CD4-positive, alpha-beta T cell treated with Interleukin-4 for 4 hours (primary cell): Measurements from ENCODE around the gene PARVG.

ENCODE experiments used
- DNase-seq: peaks from one replicate; pipeline ENCODE4 v3.0.0-alpha.2; 2020

The PARVG gene

DNA sequence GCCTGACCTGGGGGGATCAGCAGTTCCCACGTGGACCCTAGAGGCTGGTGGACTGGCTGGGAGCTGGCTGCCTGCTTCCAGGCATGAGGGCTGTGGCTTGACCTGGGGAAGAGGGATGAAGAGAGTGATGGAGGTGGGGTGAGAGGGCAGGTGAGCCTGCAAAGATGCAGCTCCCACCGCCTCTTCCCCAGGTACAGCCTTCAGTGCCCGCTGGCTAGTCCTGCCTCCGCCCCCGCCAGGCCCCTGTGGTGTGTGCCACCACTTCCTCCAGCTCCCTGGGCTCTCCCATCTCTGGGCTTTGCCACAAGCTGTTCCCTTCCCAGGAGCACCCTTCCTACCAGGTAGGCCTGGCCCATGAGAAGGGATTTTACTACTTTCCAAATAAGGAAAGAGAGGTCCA is 19.1 kb downstream of the PARVG start:
- DNase-seq, result no peak

DNA sequence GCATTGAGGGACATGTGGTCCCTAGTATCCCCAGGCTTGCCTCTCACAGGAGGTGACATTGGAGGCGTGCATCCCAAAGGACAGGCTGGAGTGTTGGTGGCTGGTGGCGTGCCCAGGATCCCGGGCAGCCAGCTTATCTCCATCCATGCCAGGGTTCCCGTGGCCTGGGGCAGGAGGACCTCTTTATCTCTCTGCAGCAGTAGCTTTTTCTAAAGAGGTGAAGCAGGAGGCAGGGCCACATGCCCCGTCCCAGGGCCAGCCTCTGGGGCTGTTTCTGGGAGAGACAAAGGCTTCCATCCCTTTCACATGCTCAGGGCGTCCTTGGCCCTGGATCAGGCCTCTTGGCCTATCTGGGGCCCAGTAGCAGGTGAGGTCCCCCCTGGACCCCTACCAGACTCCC is 19.7 kb downstream of the PARVG start:
- DNase-seq, result no peak

- no peak for DNase-seq
Measured at GRCh38 chr22:44200855-44201550, 20.3 kb downstream of the PARVG start.

DNA sequence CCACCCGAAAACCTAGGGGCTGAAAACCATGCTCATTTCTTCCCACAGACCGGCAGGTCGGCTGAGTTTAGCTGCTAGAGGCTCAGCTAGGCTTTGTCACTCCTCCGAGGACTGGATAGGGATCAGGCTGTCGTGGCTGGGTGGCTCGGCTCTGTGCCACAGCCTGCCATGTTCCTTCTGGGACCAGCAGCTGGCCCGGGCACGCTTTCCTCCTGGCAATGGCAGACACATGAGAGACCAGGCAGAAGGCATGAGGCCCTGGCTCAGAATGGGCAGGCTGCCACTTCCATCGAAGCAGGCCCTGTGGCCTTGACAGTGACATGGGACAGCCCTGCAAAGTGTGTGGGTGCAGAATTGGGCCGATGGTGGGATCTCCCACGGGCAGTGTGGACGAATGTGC is 20.9 kb downstream of the PARVG start:
- DNase-seq, result no peak

DNA sequence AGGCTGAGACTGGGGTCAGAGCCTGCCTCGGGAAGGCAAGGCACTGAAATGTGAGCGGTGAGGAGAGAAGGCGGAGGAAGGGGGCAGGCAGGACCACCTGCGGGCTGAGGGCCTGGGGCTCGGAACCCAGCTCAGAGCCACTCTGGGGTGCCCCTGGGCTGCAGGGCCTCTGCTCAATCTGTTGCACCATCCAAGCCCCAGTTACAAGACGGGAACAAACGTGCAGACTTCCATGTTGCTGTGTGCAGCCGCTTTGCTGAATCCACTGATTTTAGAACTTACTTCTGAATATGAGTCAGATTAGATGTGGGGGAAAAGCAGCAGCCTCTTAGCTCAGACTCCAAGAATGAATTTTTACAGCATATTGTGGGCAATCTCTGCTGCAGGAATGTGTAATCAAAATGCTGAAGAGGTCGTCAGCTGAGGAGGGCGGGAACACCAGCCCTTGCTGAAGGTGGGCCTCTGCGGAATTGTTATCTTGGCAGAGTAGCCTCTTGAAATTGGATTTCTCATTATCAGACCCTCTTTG is 21.6 kb downstream of the PARVG start:
- no peak for DNase-seq

GRCh38 chr22:44203203-44203602 is 22.5 kb downstream of the PARVG start:
- no peak for DNase-seq

DNA sequence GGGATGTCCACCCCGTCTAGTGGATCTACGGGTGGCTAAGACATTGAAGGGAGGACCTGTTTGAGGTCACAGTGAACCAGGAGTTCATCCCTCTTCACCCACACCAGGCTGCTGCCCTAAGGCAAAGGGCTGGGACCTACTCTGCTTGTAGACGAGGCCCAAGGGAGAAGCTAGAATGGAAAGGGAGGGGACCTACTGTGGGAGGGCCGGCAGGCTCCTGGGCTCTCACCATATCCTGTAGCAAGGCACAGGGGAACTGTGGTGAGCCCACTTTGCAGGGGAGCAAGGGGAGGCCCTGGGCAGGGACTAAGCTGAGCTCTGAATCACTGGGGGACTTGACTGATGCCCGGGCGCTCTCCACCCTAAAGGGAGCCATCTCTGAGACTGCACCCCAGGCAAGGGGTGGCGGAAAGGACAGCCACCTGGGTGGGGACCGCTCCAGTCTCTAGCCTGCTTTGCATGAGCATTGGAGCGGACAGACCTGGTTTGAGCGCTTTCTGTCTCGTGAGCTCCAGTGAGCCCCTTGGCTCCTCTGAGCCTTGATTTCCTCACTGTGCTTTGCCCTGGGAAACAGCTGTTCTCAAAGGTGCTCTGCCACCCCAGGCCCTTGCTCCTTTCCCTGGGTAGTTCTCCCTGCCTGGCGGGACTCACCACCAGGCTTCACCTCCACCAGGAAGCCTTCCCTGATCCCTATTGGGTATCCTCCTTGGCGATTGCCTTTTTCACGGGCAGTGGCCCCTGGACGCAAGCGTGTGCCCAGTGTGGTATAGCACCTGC is 24.2 kb downstream of the PARVG start:
- DNase-seq, result no peak

DNA sequence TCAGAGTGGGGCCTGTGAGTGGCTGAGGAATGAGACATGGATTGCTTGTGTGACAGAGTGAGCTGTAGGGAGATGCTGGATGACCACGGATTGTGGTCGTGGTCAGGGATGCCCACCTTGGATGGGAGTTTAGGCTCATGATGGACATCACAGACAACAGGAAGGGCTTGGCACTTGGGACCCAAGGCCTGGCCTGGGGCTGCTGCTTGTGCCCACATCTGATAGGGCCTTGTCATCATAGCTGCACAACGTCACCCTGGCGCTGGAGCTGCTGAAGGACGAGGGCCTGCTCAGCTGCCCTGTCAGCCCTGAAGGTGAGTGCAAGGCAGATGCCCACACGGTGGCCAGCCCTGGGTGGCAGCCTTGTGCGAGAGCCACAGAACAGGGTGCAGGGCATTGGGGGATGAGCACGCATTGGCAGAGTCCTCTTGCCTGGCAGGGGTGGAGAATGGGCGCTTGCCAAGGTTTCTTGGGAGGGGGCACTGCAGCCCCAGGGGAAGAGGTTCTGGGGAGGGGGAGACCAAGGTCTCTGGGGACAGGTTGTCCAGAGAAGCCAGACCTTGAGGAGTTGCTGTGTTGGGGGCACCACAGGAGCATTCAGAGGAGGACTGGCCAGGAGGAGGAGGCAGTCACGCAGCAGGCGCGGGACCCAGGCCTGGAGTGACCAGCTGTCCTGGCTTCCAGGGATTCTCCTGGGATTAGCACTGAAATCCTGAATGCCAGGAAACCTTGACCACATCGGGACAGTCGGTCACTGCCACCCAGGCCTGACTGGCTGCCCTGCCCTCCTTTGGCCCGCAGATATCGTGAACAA is 25.0 kb downstream of the PARVG start:
- no peak for DNase-seq

- no peak for DNase-seq
Measured at GRCh38 chr22:44206330-44206645, 25.6 kb downstream of the PARVG start.

DNA sequence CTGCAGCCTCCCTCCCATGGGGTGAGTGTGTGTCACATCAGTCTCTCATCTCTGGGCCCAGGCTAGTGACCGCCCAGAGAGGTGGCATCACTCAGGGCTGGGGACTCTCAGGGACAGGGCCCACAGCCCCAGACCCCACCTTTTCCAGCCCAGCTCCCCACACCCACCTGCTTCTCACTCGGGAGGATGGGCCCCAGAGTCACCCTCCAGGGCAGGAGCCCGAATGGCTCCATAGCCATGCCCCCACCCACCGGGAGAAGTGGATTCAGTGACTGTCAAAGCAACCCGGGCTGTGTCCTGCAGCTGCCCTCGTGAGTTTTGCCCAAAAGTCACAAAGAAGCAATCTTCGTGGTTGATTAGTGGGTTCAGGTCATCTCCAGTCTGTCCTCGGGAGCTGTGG is 26.0 kb downstream of the PARVG start:
- no peak for DNase-seq

DNA sequence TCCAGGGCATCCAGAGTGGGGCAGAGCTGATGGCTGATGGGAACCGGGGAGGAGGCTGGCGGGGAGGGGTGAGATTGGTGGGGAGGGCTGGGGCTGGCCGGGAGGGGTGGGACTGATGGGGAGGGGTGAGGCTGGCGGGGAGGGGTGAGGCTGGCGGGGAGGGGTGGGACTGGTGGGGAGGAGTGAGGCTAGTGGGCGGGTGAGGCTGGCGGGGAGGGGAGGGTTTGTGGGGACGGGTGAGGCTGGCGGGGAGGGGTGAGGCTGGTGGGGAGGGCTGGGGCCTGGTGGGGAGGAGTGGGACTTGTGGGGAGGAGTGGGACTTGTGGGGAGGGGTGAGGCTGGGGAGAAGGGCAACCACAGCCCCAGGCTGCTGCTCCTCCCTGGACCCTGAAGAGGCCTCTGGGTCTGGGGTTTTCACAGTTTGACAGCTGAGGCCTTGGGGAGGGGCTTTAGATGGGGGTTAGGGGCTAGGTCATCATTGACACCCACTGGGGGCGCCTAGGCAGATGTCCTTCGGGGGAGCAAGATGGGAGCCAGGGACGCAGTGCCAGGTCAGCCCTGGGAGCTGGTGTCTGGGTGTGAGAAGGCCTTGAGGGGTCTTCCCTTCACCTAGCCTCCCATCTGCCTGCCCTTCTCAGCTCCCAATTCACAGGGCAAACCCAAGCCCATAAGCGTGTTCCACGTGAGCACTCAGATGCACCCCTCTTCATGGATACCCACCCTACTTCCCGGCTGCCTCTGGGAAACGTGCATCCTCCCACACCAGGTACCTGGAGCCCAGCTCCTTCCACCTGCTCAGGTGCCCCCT is 26.7 kb downstream of the PARVG start:
- DNase-seq, result no peak

GRCh38 chr22:44207981-44208317 is 27.2 kb downstream of the PARVG start:
- DNase-seq, result no peak

GRCh38 chr22:44209343-44209742 is 28.6 kb downstream of the PARVG start:
- DNase-seq, result no peak

GRCh38 chr22:44210722-44211121 is 30.0 kb downstream of the PARVG start:
- DNase-seq, result no peak

GRCh38 chr22:44211256-44211945 is 30.7 kb downstream of the PARVG start:
- DNase-seq, result no peak

- DNase-seq, result no peak
Measured at GRCh38 chr22:44211946-44212930, 31.5 kb downstream of the PARVG start.

DNA sequence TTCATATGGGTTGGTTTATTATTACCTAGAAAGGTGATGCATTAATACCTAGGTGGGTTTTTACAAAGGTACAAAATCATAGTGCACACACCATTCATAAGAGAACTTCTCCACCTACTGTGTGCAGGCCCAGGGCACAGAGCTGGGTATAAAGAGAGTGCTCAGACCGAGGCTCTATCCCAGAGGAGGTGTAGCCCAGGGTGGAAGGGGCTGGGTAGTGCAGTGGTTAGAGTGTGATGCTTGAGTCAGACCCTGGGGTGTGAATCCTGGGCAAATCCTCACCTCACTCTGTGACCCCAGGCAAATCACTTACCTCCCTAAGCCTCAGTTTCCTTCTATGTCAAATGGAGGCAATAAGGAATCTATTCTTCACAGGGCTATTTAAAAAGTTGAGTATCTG is 32.2 kb downstream of the PARVG start:
- no peak for DNase-seq

DNA sequence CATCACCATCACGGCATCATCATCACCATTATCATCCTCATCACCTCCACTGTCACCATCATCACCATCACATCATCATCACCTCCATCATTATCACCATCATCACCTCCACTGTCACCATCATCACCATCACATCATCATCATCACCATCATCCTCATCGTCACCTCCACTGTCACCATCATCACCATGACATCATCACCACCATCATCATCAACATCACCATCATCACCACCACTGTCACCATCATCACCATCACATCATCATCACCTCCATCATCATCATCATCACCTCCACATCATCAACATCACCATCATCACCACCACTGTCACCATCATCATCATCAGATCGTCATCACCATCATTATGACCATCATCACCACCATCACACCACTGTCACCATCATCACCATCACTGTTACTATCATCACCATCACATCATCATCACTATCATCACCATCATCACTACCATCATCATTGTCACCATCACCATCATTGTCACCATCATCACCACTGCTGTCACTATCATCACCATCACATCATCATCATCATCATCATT is 32.8 kb downstream of the PARVG start:
- DNase-seq, result no peak

DNA sequence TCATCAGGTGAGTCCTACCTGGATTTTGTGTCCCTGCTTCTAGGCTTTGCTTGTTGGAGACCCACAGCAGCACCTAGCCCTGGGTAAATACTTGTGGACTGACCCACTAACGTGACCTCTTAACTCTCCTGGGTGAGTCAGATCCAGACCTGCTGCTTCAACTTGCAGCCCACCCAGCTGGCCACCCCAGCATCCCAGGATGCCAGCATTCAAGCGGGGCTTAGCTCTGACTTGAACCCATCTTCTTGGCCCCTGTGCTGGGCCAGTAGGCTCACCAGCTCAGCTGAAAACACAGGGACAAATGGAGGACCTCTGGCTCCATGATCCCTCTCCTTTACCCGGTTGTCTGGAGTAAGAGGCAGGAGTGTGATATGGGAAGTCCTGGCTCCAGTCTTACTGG is 33.5 kb downstream of the PARVG start:
- no peak for DNase-seq

DNA sequence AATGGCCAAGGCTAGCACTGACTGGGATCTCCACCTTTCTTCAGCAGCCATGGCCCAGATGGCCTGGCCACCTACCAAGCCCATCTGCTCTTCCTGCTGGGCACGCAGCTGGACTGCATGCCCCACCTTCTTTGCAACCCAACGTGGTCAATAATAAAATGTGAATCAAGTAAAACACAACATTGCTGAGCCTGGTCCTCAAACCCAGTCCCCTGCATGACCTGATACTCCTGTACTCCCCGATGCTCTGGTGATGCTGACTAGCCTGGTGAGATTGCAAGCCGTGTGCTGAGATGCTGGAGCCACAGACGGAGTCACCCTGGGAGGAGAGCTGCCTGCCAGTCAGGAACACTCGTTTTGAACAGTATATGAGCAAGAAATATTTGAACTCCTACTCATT is 34.0 kb downstream of the PARVG start:
- DNase-seq, result no peak

GRCh38 chr22:44215287-44215686 is 34.6 kb downstream of the PARVG start:
- DNase-seq, result no peak
